Liver (tissue), 9 donors: ENCODE measurements around the gene BCHE. TPM values are rescaled to one million over a fixed set of nuclear protein-coding genes. Genes with fewer than 3 reads are reported as not detected.
A peak's percentile ranks its signal among the peaks of the same experiment; 100 is the strongest.

Experiments
- DNase-seq: peaks from one replicate; pipeline ENCODE4 v3.0.0-alpha.2; 2017; ENCODE audit warnings: low spot score
- H3K27ac ChIP-seq, 2 donors: one replicate each; pipeline ENCODE4 v1.7.0; 2013; ENCODE audit warnings: inconsistent platforms in 2 of 2, low read length in 2 of 2, control low read depth in 1 of 2, low read depth in 1 of 2, mild to moderate bottlenecking in 1 of 2
- H3K27me3 ChIP-seq, 4 donors: one replicate each; pipeline versions ENCODE4 v1.6.1 to v1.7.0; 2013; ENCODE audit warnings: low read length in 3 of 4, inconsistent platforms in 1 of 4, mild to moderate bottlenecking in 1 of 4, moderate library complexity in 1 of 4; ENCODE audit not compliant: control insufficient read depth in 4 of 4, insufficient read depth in 4 of 4
- H3K36me3 ChIP-seq, 4 donors: one replicate each; pipeline versions ENCODE4 v1.6.1 to v1.7.0; 2013; ENCODE audit warnings: low read length in 3 of 4, mild to moderate bottlenecking in 3 of 4, low read depth in 1 of 4, moderate library complexity in 1 of 4; ENCODE audit not compliant: control insufficient read depth in 4 of 4, insufficient read depth in 3 of 4
- H3K4me1 ChIP-seq, 4 donors: one replicate each; pipeline versions ENCODE4 v1.6.1 to v1.7.0; 2013; ENCODE audit warnings: low read length in 3 of 4, mild to moderate bottlenecking in 3 of 4, moderate library complexity in 1 of 4; ENCODE audit not compliant: control insufficient read depth in 4 of 4, insufficient read depth in 4 of 4
- H3K4me3 ChIP-seq, 3 donors: one replicate each; pipeline versions ENCODE4 v1.6.1 to v1.7.0; 2013; ENCODE audit warnings: low read length in 3 of 3, control low read depth in 1 of 3, low read depth in 1 of 3, mild to moderate bottlenecking in 1 of 3
- H3K9ac ChIP-seq, 2 donors: one replicate each; pipeline ENCODE4 v1.7.0; 2013; ENCODE audit warnings: low read length in 2 of 2, mild to moderate bottlenecking in 2 of 2, moderate library complexity in 2 of 2, control low read depth in 1 of 2, low read depth in 1 of 2
- H3K9me3 ChIP-seq, 4 donors: one replicate each; pipeline versions ENCODE4 v1.6.1 to v1.7.0; 2013; ENCODE audit warnings: low read length in 3 of 4; ENCODE audit not compliant: control insufficient read depth in 4 of 4
- ATF3 ChIP-seq: IDR thresholded peaks from 2 replicates; pipeline ENCODE4 v1.6.1; 2016; ENCODE audit warnings: antibody characterized with exemption
- CTCF ChIP-seq: fragments of 150-350 bp; IDR thresholded peaks from 2 replicates; pipeline ENCODE4 v1.5.1; 2017; ENCODE audit warnings: improper control_type of control experiment, low read depth, low read length; ENCODE audit not compliant: missing input control
- EGR1 ChIP-seq, 2 donors: IDR thresholded peaks; 2 replicates each; pipeline ENCODE4 v1.6.1; 2016 to 2018; ENCODE audit warnings: antibody characterized with exemption in 2 of 2, low read depth in 2 of 2
- FOXA1 ChIP-seq: IDR thresholded peaks from 2 replicates; pipeline ENCODE4 v1.6.1; 2016; ENCODE audit warnings: antibody characterized with exemption
- FOXA2 ChIP-seq: IDR thresholded peaks from 2 replicates; pipeline ENCODE4 v1.6.1; 2016; ENCODE audit warnings: antibody characterized with exemption
- GABPA ChIP-seq, 2 donors: IDR thresholded peaks in 1 of 2; conservative IDR thresholded peaks in 1 of 2; 2 replicates each; pipeline ENCODE4 v1.6.1; 2016; ENCODE audit warnings: antibody characterized with exemption in 2 of 2, mild to moderate bottlenecking in 1 of 2, moderate library complexity in 1 of 2
- HNF4A ChIP-seq, 2 donors: conservative IDR thresholded peaks; 2 replicates each; pipeline ENCODE4 v1.6.1; 2016; ENCODE audit warnings: antibody characterized with exemption in 2 of 2, mild to moderate bottlenecking in 2 of 2
- HNF4G ChIP-seq: IDR thresholded peaks from 2 replicates; pipeline ENCODE4 v1.6.1; 2016; ENCODE audit warnings: antibody characterized with exemption
- JUND ChIP-seq, 2 donors: IDR thresholded peaks; 2 replicates each; pipeline ENCODE4 v1.6.1; 2016; ENCODE audit warnings: antibody characterized with exemption in 2 of 2
- MAX ChIP-seq: IDR thresholded peaks from 2 replicates; pipeline ENCODE4 v1.6.1; 2016; ENCODE audit warnings: antibody characterized with exemption
- NR2F2 ChIP-seq: IDR thresholded peaks from 2 replicates; pipeline ENCODE4 v1.6.1; 2016; ENCODE audit warnings: antibody characterized with exemption
- RAD21 ChIP-seq, 2 donors: IDR thresholded peaks; 2 replicates each; pipeline ENCODE4 v1.6.1; 2016; ENCODE audit warnings: antibody characterized with exemption in 2 of 2, mild to moderate bottlenecking in 2 of 2
- REST ChIP-seq: IDR thresholded peaks from 2 replicates; pipeline ENCODE4 v1.6.1; 2016; ENCODE audit warnings: antibody characterized with exemption, mild to moderate bottlenecking
- RXRA ChIP-seq, 2 donors: IDR thresholded peaks; 2 replicates each; pipeline ENCODE4 v1.6.1; 2017 to 2018; ENCODE audit warnings: antibody characterized with exemption in 2 of 2, mild to moderate bottlenecking in 1 of 2
- SP1 ChIP-seq: IDR thresholded peaks from 2 replicates; pipeline ENCODE4 v1.6.1; 2018; ENCODE audit warnings: antibody characterized with exemption, mild to moderate bottlenecking
- TAF1 ChIP-seq: conservative IDR thresholded peaks from 2 replicates; pipeline ENCODE4 v1.6.1; 2016; ENCODE audit warnings: antibody characterized with exemption, mild to moderate bottlenecking
- YY1 ChIP-seq: IDR thresholded peaks from 2 replicates; pipeline ENCODE4 v1.6.1; 2016; ENCODE audit warnings: antibody characterized with exemption, mild to moderate bottlenecking
- ZBTB33 ChIP-seq: IDR thresholded peaks from 2 replicates; pipeline ENCODE4 v1.6.1; 2016; ENCODE audit warnings: antibody characterized with exemption
- WGBS: extraction: QIAGEN DNeasy Blood & Tissue Kit; methylation state at CpG from one replicate; pipeline ENCODE4 v1.1.7; 2013; 5-methylcytosine and 5-hydroxymethylcytosine counted together
- polyA plus RNA-seq, 2 donors: library from polyadenylated mRNA; stranded (reverse) in 1 of 2; unstranded in 1 of 2; fragments of 200-250 nt in 1 of 2; fragments of >200 nt in 1 of 2; fragmentation: Nextera tagmentation in 1 of 2; extraction: Ambion mirVana in 1 of 2; gene quantifications; one replicate each; pipeline versions ENCODE4 v1.2.1 to v1.2.3, GENCODE V29; 2013 to 2015
- total RNA-seq, 2 donors: library from RNA; depleted of rRNA; stranded (reverse); fragments of >200 nt; gene quantifications; one replicate each; pipeline ENCODE4 v1.2.3, GENCODE V29; 2014
- donor health status: healthy.
- donor health status: healthy.
- donor health status: healthy.
- donor health status: healthy.
- donor health status: healthy.

BCHE gene
- total and polyA plus RNA-seq, 4 donors, result 18.4 to 46.8 (median 35.6) TPM

- TF ChIP-seq ZBTB33, result no peak
- no peak for TF ChIP-seq RAD21 (IDR thresholded peaks at IDR 0.05)
- TF ChIP-seq SP1, result no peak
- no peak for TF ChIP-seq HNF4G
- TF ChIP-seq JUND (IDR thresholded peaks at IDR 0.05), result no peak
- TF ChIP-seq NR2F2, result no peak
- no peak for TF ChIP-seq HNF4A (conservative IDR thresholded peaks at IDR 0.05)
- TF ChIP-seq MAX, result no peak
- no peak for TF ChIP-seq FOXA1
- no peak for TF ChIP-seq FOXA2
- TF ChIP-seq EGR1 (IDR thresholded peaks at IDR 0.05; ENCODE audit: low read depth in 2 of 2), result no peak
- peak overlapping the region in 1 of 3 donors; percentile 32 for H3K4me3 ChIP-seq
- DNase-seq, result no peak
- no peaks in the 10 kb centered on the region for H3K9me3 ChIP-seq
- H3K9ac ChIP-seq, result no peak overlapping the region
- H3K27ac ChIP-seq, result no peak overlapping the region
- no peaks in the 10 kb centered on the region for H3K27me3 ChIP-seq
- peaks cover 0 to 4% (median 2%) of the 10 kb centered on the region in 4 donors for H3K4me1 ChIP-seq
- no peaks in the 10 kb centered on the region for H3K36me3 ChIP-seq
Observed at GRCh38 chr3:165884518-165884917, 47.3 kb upstream of the BCHE start.

GRCh38 chr3:165883863-165884478 lies 46.7 kb upstream of the BCHE start:
- WGBS, result 55% methylated on average over 8 of the region's 8 CpGs
- TF ChIP-seq RXRA (IDR thresholded peaks at IDR 0.05) (no peak), RAD21 (IDR thresholded peaks at IDR 0.05) (no peak), JUND (IDR thresholded peaks at IDR 0.05) (no peak), FOXA2 (no peak), EGR1 (IDR thresholded peaks at IDR 0.05; ENCODE audit: low read depth in 2 of 2) (no peak), ATF3 (no peak), REST (no peak), SP1 (no peak), MAX (no peak), NR2F2 (no peak), ZBTB33 (no peak), YY1 (no peak), HNF4G (no peak), GABPA (IDR thresholded peaks at IDR 0.05 in 1 of 2, conservative IDR thresholded peaks at IDR 0.05 in 1 of 2) (no peak), TAF1 (no peak), CTCF (no peak)
- no peak overlapping the region for H3K27ac ChIP-seq
- peak overlapping the region in 1 of 2 donors; percentile 6 for H3K9ac ChIP-seq
- H3K9me3 ChIP-seq, result no peaks in the 10 kb centered on the region
- no peak for DNase-seq
- no peaks in the 10 kb centered on the region for H3K36me3 ChIP-seq
- peaks cover 0 to 4% (median 2%) of the 10 kb centered on the region in 4 donors for H3K4me1 ChIP-seq
- peak overlapping the region in 2 of 3 donors; percentile 32 to 59 for H3K4me3 ChIP-seq
- H3K27me3 ChIP-seq, result no peaks in the 10 kb centered on the region
